Lower leg skin (tissue), 3 donors: ENCODE results near the gene MBD3L1.

ENCODE experiments used
- POLR2A ChIP-seq, 2 donors: fragments of 450-650 bp; IDR thresholded peaks; one replicate each; pipeline ENCODE4 v1.6.1; 2016 to 2017; ENCODE audit warnings: antibody characterized with exemption in 2 of 2, mild to moderate bottlenecking in 1 of 2, moderate library complexity in 1 of 2
- TF ChIP-seq, protein P1 (sequence below), 3 donors: fragments of 450-650 bp; IDR thresholded peaks; one replicate each; pipeline ENCODE4 v1.5.1; 2016; ENCODE audit warnings: antibody characterized with exemption in 3 of 3, mild to moderate bottlenecking in 3 of 3, moderate library complexity in 2 of 3

GRCh38 chr19:8881512-8881911 is 49.3 kb downstream of the MBD3L1 start:
- TF ChIP-seq, protein P1, sequence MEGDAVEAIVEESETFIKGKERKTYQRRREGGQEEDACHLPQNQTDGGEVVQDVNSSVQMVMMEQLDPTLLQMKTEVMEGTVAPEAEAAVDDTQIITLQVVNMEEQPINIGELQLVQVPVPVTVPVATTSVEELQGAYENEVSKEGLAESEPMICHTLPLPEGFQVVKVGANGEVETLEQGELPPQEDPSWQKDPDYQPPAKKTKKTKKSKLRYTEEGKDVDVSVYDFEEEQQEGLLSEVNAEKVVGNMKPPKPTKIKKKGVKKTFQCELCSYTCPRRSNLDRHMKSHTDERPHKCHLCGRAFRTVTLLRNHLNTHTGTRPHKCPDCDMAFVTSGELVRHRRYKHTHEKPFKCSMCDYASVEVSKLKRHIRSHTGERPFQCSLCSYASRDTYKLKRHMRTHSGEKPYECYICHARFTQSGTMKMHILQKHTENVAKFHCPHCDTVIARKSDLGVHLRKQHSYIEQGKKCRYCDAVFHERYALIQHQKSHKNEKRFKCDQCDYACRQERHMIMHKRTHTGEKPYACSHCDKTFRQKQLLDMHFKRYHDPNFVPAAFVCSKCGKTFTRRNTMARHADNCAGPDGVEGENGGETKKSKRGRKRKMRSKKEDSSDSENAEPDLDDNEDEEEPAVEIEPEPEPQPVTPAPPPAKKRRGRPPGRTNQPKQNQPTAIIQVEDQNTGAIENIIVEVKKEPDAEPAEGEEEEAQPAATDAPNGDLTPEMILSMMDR (IDR thresholded peaks at IDR 0.05): no peak
- TF ChIP-seq POLR2A (IDR thresholded peaks at IDR 0.05): no peak
